Measurements from ENCODE around the gene KLHDC4.

Gene KLHDC4

DNA sequence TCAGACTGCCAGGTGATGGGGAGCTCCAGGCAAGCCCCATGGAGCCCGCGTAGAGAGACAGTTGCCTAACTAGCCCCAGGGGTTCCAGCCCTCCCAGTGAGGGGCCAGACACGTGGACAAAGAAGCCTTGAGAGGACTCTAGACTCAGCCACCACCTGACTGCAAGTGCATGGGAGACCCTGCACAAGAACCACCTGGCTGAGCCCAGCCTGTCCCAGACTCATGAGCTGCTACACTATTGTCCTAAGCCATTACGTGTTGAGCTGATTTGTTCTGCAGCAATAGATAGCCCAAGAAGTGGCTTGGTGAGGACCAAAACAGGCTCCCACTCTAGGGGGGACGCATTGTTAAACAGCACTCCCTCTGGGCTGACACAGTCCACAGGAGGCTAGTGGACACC is 37.6 kb upstream of the KLHDC4 start:
- TF ChIP-seq TAF1 (IDR thresholded peaks at IDR 0.05; ENCODE audit: low read depth, low read length) (no peak), POLR2A (IDR thresholded peaks at IDR 0.05; ENCODE audit: low read depth, low read length) (no peak), SPI1 (IDR thresholded peaks at IDR 0.05; ENCODE audit: low read depth, low read length) (no peak), POU2F2 (IDR thresholded peaks at IDR 0.05; ENCODE audit: low read depth, low read length) (no peak), PAX5 (IDR thresholded peaks at IDR 0.05; ENCODE audit: insufficient read depth, low read length, severe bottlenecking) (no peak), POLR2AphosphoS5 (IDR thresholded peaks at IDR 0.05; ENCODE audit: low read depth, low read length) (no peak)
- DNase-seq (ENCODE audit: insufficient read length, low spot score) = no peak
- no peak for FAIRE-seq

DNA sequence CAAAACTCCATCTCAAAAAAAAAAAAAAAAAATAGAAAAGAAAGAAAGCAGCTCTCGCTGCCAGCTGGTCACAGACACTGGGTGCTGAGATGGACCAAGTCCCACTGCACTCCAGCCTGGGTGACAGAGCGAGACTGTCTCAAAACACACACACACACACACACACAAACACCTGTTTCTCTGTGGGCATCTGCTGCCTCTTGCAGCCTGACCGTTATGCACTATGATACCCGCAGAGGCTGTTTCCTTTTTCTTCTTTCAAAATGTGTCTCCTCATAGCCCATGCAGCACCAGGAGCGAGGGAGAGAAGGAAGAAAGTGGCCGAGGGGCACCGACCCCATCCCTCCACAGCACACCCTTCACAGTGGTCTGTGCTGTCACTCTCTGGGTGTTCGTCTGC is 36.9 kb upstream of the KLHDC4 start:
- FAIRE-seq = peak; percentile 78
- TF ChIP-seq POLR2A (IDR thresholded peaks at IDR 0.05; ENCODE audit: low read depth, low read length) = no peak
- TF ChIP-seq POU2F2 (IDR thresholded peaks at IDR 0.05; ENCODE audit: low read depth, low read length) = no peak
- no peak for TF ChIP-seq POLR2AphosphoS5 (IDR thresholded peaks at IDR 0.05; ENCODE audit: low read depth, low read length)
- TF ChIP-seq PAX5 (IDR thresholded peaks at IDR 0.05; ENCODE audit: insufficient read depth, low read length, severe bottlenecking) = no peak
- TF ChIP-seq TAF1 (IDR thresholded peaks at IDR 0.05; ENCODE audit: low read depth, low read length) = no peak
- TF ChIP-seq SPI1 (IDR thresholded peaks at IDR 0.05; ENCODE audit: low read depth, low read length) = no peak
- DNase-seq (ENCODE audit: insufficient read length, low spot score) = no peak

GRCh38 chr16:87801679-87802259 is 36.0 kb upstream of the KLHDC4 start:
- DNase-seq (ENCODE audit: insufficient read length, low spot score) = no peak
- TF ChIP-seq TAF1 (IDR thresholded peaks at IDR 0.05; ENCODE audit: low read depth, low read length) (no peak), POU2F2 (IDR thresholded peaks at IDR 0.05; ENCODE audit: low read depth, low read length) (no peak), POLR2AphosphoS5 (IDR thresholded peaks at IDR 0.05; ENCODE audit: low read depth, low read length) (no peak), SPI1 (IDR thresholded peaks at IDR 0.05; ENCODE audit: low read depth, low read length) (no peak), POLR2A (IDR thresholded peaks at IDR 0.05; ENCODE audit: low read depth, low read length) (no peak), PAX5 (IDR thresholded peaks at IDR 0.05; ENCODE audit: insufficient read depth, low read length, severe bottlenecking) (no peak)
- no peak for FAIRE-seq

DNA sequence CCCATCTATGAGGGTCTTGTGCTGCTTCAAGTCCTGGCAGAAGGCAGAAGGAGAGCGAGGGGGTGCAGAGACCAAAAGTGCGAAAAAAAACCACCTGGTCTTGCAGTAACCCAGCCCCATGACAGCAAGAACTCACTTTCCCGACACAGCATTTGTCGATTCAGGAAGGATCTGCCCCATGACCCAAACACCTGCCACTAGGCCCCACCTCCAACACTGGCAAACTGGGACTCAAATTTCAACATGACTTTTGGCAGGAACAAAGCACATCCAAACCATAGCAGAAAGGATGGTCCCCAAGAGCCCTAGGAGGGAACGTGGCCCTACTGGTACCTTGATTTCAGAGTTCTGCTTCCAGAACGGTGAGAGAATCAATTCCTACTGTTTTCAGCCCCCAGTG is 34.7 kb upstream of the KLHDC4 start:
- DNase-seq (ENCODE audit: insufficient read length, low spot score) = no peak
- FAIRE-seq = no peak
- TF ChIP-seq SPI1 (IDR thresholded peaks at IDR 0.05; ENCODE audit: low read depth, low read length) (no peak), POLR2A (IDR thresholded peaks at IDR 0.05; ENCODE audit: low read depth, low read length) (no peak), POU2F2 (IDR thresholded peaks at IDR 0.05; ENCODE audit: low read depth, low read length) (no peak), TAF1 (IDR thresholded peaks at IDR 0.05; ENCODE audit: low read depth, low read length) (no peak), PAX5 (IDR thresholded peaks at IDR 0.05; ENCODE audit: insufficient read depth, low read length, severe bottlenecking) (no peak), POLR2AphosphoS5 (IDR thresholded peaks at IDR 0.05; ENCODE audit: low read depth, low read length) (no peak)

- DNase-seq (ENCODE audit: insufficient read length, low spot score) (no peak), FAIRE-seq (no peak)
- no peak for TF ChIP-seq POU2F2 (IDR thresholded peaks at IDR 0.05; ENCODE audit: low read depth, low read length)
- TF ChIP-seq SPI1 (IDR thresholded peaks at IDR 0.05; ENCODE audit: low read depth, low read length) = no peak
- no peak for TF ChIP-seq PAX5 (IDR thresholded peaks at IDR 0.05; ENCODE audit: insufficient read depth, low read length, severe bottlenecking)
- TF ChIP-seq POLR2AphosphoS5 (IDR thresholded peaks at IDR 0.05; ENCODE audit: low read depth, low read length) = no peak
- TF ChIP-seq TAF1 (IDR thresholded peaks at IDR 0.05; ENCODE audit: low read depth, low read length) = no peak
- TF ChIP-seq POLR2A (IDR thresholded peaks at IDR 0.05; ENCODE audit: low read depth, low read length) = no peak
Observed at GRCh38 chr16:87795336-87795735, 29.6 kb upstream of the KLHDC4 start.

DNA sequence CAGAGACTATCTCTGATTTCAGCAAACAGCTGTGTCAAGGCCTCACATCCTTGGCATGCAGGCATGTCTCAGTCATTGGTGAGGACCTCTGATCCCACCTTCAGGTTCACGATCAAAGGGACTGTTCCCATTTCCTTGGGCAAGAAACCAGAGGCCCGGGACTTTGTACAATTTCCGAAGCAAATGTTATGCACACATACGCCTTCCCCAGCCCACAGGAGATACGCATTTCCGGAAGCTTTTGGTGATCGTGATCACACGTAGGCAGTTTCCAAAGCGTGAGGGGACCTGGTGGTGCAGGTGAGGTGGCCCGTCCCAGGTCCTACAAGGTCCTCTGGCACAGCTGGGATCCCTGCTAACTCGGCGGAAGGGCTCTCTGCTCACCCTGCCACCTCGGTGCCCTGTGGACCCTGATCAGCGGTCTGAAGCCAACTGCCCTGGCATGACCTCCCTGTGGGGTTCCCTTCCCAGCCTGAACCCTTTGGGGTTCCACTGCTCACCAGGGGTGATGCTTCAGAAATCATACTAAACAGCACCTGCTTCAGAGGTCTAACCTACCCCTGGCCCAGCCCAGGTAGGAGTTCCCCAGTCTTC is 28.8 kb upstream of the KLHDC4 start:
- DNase-seq (ENCODE audit: insufficient read length, low spot score) = no peak
- TF ChIP-seq POLR2A (IDR thresholded peaks at IDR 0.05; ENCODE audit: low read depth, low read length) = no peak
- TF ChIP-seq TAF1 (IDR thresholded peaks at IDR 0.05; ENCODE audit: low read depth, low read length) = no peak
- TF ChIP-seq POLR2AphosphoS5 (IDR thresholded peaks at IDR 0.05; ENCODE audit: low read depth, low read length) = no peak
- no peak for TF ChIP-seq SPI1 (IDR thresholded peaks at IDR 0.05; ENCODE audit: low read depth, low read length)
- no peak for TF ChIP-seq PAX5 (IDR thresholded peaks at IDR 0.05; ENCODE audit: insufficient read depth, low read length, severe bottlenecking)
- TF ChIP-seq POU2F2 (IDR thresholded peaks at IDR 0.05; ENCODE audit: low read depth, low read length) = no peak
- FAIRE-seq = no peak

DNA sequence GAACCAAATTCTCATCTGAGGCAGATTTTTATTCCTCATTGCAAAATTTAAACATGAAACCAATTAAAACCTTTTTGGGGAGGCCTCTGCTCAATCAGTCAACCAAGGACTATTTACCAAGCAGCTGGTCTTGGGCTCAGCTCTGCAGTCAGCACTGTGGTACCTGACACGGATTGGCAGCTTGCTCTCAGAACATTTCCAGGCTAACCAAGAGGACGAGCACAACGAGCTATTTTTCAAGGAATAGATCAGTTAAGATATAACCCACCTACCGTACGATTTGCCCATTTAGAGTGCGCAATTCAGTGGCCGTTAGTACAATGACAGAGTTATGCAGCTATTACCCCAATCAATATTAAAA is 26.4 kb upstream of the KLHDC4 start:
- TF ChIP-seq TAF1 (IDR thresholded peaks at IDR 0.05; ENCODE audit: low read depth, low read length) (no peak), SPI1 (IDR thresholded peaks at IDR 0.05; ENCODE audit: low read depth, low read length) (no peak), POLR2A (IDR thresholded peaks at IDR 0.05; ENCODE audit: low read depth, low read length) (no peak), POU2F2 (IDR thresholded peaks at IDR 0.05; ENCODE audit: low read depth, low read length) (no peak), PAX5 (IDR thresholded peaks at IDR 0.05; ENCODE audit: insufficient read depth, low read length, severe bottlenecking) (no peak), POLR2AphosphoS5 (IDR thresholded peaks at IDR 0.05; ENCODE audit: low read depth, low read length) (no peak)
- no peak for DNase-seq (ENCODE audit: insufficient read length, low spot score)
- no peak for FAIRE-seq

- TF ChIP-seq PAX5 (IDR thresholded peaks at IDR 0.05; ENCODE audit: insufficient read depth, low read length, severe bottlenecking) = no peak
- no peak for TF ChIP-seq POU2F2 (IDR thresholded peaks at IDR 0.05; ENCODE audit: low read depth, low read length)
- TF ChIP-seq SPI1 (IDR thresholded peaks at IDR 0.05; ENCODE audit: low read depth, low read length) = no peak
- no peak for TF ChIP-seq POLR2A (IDR thresholded peaks at IDR 0.05; ENCODE audit: low read depth, low read length)
- no peak for TF ChIP-seq TAF1 (IDR thresholded peaks at IDR 0.05; ENCODE audit: low read depth, low read length)
- no peak for TF ChIP-seq POLR2AphosphoS5 (IDR thresholded peaks at IDR 0.05; ENCODE audit: low read depth, low read length)
- FAIRE-seq (no peak), DNase-seq (ENCODE audit: insufficient read length, low spot score) (no peak)
Observed at GRCh38 chr16:87791295-87792204, 25.8 kb upstream of the KLHDC4 start.

Measured in GM12891 (cell line).